Erythroblast (primary cell): ENCODE data around the gene CMKLR1.

Experiments
- DNase-seq, 2 experiments: peaks; one replicate each; lab custom pipeline; 2025; lab: John Stamatoyannopoulos, UW
- GATA1 ChIP-seq: IDR thresholded peaks from 2 replicates; pipeline ENCODE4 v1.6.1; 2011; ENCODE audit warnings: low read depth, mild to moderate bottlenecking, control low read depth, low read length, moderate library complexity
- POLR2A ChIP-seq: IDR thresholded peaks from 2 replicates; pipeline ENCODE4 v1.6.1; 2011; ENCODE audit warnings: mild to moderate bottlenecking, low read length

CMKLR1 gene

GRCh38 chr12:108337235-108338223, 1.6 kb downstream of the CMKLR1 start:
- peak; percentile 86 to 91 for DNase-seq
- TF ChIP-seq GATA1 (no peak), POLR2A (peak; percentile 83)

- no peak for DNase-seq
- TF ChIP-seq POLR2A = no peak
Measured at GRCh38 chr12:108335349-108336119, 3.6 kb downstream of the CMKLR1 start.

GRCh38 chr12:108333898-108334699, 5.0 kb downstream of the CMKLR1 start:
- no peak for TF ChIP-seq POLR2A
- TF ChIP-seq GATA1 = no peak
- no peak for DNase-seq

GRCh38 chr12:108332791-108333382, 6.2 kb downstream of the CMKLR1 start:
- TF ChIP-seq POLR2A = no peak
- no peak for TF ChIP-seq GATA1
- no peak for DNase-seq

GRCh38 chr12:108328420-108328819, 10.7 kb downstream of the CMKLR1 start:
- no peak for DNase-seq

GRCh38 chr12:108327621-108328344, 11.3 kb downstream of the CMKLR1 start:
- no peak for DNase-seq
- TF ChIP-seq GATA1 (no peak), POLR2A (no peak)

More at GRCh38 chr12:108328420-108328819, 10.7 kb downstream of the CMKLR1 start:
- TF ChIP-seq GATA1 (no peak), POLR2A (no peak)

- no peak for DNase-seq
- TF ChIP-seq POLR2A (no peak), GATA1 (no peak)
Measured at GRCh38 chr12:108326254-108326750, 12.8 kb downstream of the CMKLR1 start.

- no peak for TF ChIP-seq POLR2A
- TF ChIP-seq GATA1 = no peak
- DNase-seq = no peak
Measured at GRCh38 chr12:108325549-108325948, 13.6 kb downstream of the CMKLR1 start.

GRCh38 chr12:108325018-108325358, 14.1 kb downstream of the CMKLR1 start:
- no peak for DNase-seq
- TF ChIP-seq POLR2A (no peak), GATA1 (no peak)

GRCh38 chr12:108324351-108325017, 14.6 kb downstream of the CMKLR1 start:
- DNase-seq = no peak
- TF ChIP-seq POLR2A = no peak
- TF ChIP-seq GATA1 = no peak

GRCh38 chr12:108323581-108323980, 15.5 kb downstream of the CMKLR1 start:
- no peak for DNase-seq
- TF ChIP-seq GATA1 (no peak), POLR2A (no peak)

- TF ChIP-seq GATA1 (no peak), POLR2A (no peak)
- DNase-seq = no peak
Measured at GRCh38 chr12:108322998-108323397, 16.1 kb downstream of the CMKLR1 start.
